HepG2 (cell line): ENCODE measurements around the gene AGAP1. TPM values are rescaled to one million over a fixed set of nuclear protein-coding genes. Genes with fewer than 3 reads are reported as not detected.

Experiments used
- ATAC-seq: fragments of 200-7000 bp; cut with Tn5 transposase; 3 replicates; pipeline ENCODE4 v1.9.1; 2020; ENCODE audit warnings: mild to moderate bottlenecking, moderate library complexity
- BruUV-seq: library from RNA; stranded (reverse); fragments of 400-500 nt; replicated peaks from 2 replicates; lab custom pipeline; 2021; lab: Mats Ljungman, UMichigan
- CTCF ChIA-PET: fragments of 300-600 bp; formaldehyde crosslinking; extraction: SDS; loops from one replicate; lab custom pipeline; 2021; ENCODE audit warnings: low total read pairs, inconsistent platforms, low intra/inter-chr PET ratio; lab: Yijun Ruan, JAX
- POLR2A ChIA-PET: fragments of 350-600 bp; sonication (Branson Sonifier 250); formaldehyde crosslinking; loops from one replicate; lab custom pipeline; 2020; ENCODE audit warnings: antibody characterized with exemption, inconsistent platforms; lab: Yijun Ruan, JAX
- DNase-seq: peaks from one replicate; pipeline ENCODE4 v3.0.0-alpha.2; 2015; ENCODE audit warnings: low spot score
- FAIRE-seq: peaks from 3 replicates; lab custom pipeline; 2011; peaks lifted over from hg19 to GRCh38; lab: Jason Lieb, UNC
- H2AFZ ChIP-seq: one replicate; pipeline ENCODE4 v1.6.1; 2011; ENCODE audit warnings: low read length, inconsistent platforms
- H3K27ac ChIP-seq: fragments of 300-600 bp; 3 replicates; pipeline ENCODE4 v1.8.0; 2011; ENCODE audit warnings: mixed run types, mild to moderate bottlenecking, mixed read lengths, low read length, inconsistent platforms; ENCODE audit not compliant: insufficient read depth; ENCODE audit errors: extremely low read length
- H3K27me3 ChIP-seq, 2 experiments: fragments of 200-600 bp in 1 of 2; 2 replicates in 1 of 2; 3 replicates in 1 of 2; pipeline versions ENCODE4 v1.6.0 to v1.8.0; 2011; ENCODE audit warnings: low read length in 2 of 2, mild to moderate bottlenecking in 2 of 2, moderate library complexity in 2 of 2, inconsistent platforms in 1 of 2; ENCODE audit not compliant: insufficient read depth in 2 of 2, control insufficient read depth in 1 of 2
- H3K36me3 ChIP-seq, 2 experiments: fragments of 200-600 bp in 1 of 2; replicated peaks in 1 of 2; 2 replicates in 1 of 2; 3 replicates in 1 of 2; pipeline versions ENCODE4 v1.5.1 to v1.8.0; 2011; ENCODE audit warnings: low read length in 2 of 2, inconsistent platforms in 1 of 2; ENCODE audit not compliant: insufficient read depth in 2 of 2, control insufficient read depth in 1 of 2
- H3K4me1 ChIP-seq: 2 replicates; pipeline ENCODE4 v1.5.1; 2012; ENCODE audit warnings: low read length, inconsistent platforms; ENCODE audit not compliant: insufficient read depth
- H3K4me2 ChIP-seq: 2 replicates; pipeline ENCODE4 v1.6.0; 2011; ENCODE audit warnings: low read depth, low read length, inconsistent platforms
- H3K4me3 ChIP-seq, 3 experiments: fragments of 200-600 bp in 1 of 3; sonication (generic), shearing (Covaris generic) in 1 of 3; replicated peaks in 1 of 3; 2 replicates each; pipeline ENCODE4 v1.5.1; 2011 to 2016; ENCODE audit warnings: low read length in 3 of 3, inconsistent platforms in 2 of 3, low read depth in 2 of 3, mild to moderate bottlenecking in 2 of 3, control low read depth in 1 of 3, mixed read lengths in 1 of 3; ENCODE audit not compliant: insufficient read depth in 1 of 3
- H3K79me2 ChIP-seq: one replicate; pipeline ENCODE4 v1.6.1; 2011; ENCODE audit warnings: low read length, inconsistent platforms; ENCODE audit not compliant: insufficient read depth
- H3K9ac ChIP-seq: 2 replicates; pipeline ENCODE4 v1.6.0; 2011; ENCODE audit warnings: mild to moderate bottlenecking, low read depth, low read length, inconsistent platforms; ENCODE audit not compliant: insufficient read depth
- H3K9me3 ChIP-seq: 2 replicates; pipeline ENCODE4 v1.5.1; 2012; ENCODE audit warnings: mild to moderate bottlenecking, low read length
- H4K20me1 ChIP-seq: 2 replicates; pipeline ENCODE4 v1.6.0; 2011; ENCODE audit warnings: inconsistent platforms, mild to moderate bottlenecking, low read length, moderate library complexity; ENCODE audit not compliant: insufficient read depth
- CCAR2 ChIP-seq: fragments of 200-400 bp; formaldehyde crosslinking; optimal IDR thresholded peaks from 2 replicates; pipeline ENCODE3; 2018; ENCODE audit warnings: low read depth, mild to moderate bottlenecking, low read length, moderate library complexity
- NCOA5 ChIP-seq: sonication (generic); formaldehyde crosslinking; IDR thresholded peaks from 2 replicates; pipeline ENCODE4 v1.4.0; 2020; ENCODE audit warnings: missing genetic modification reagents
- NFYC ChIP-seq: IDR thresholded peaks from 2 replicates; pipeline ENCODE4 v1.6.1; 2016; ENCODE audit warnings: missing genetic modification reagents, missing compliant biosample characterization
- SOX6 ChIP-seq, 2 experiments: fragments of 450-650 bp in 1 of 2; sonication (generic) in 1 of 2; formaldehyde crosslinking in 1 of 2; IDR thresholded peaks; 2 replicates each; pipeline versions ENCODE4 v1.4.0 to v1.6.1; 2017 to 2020; ENCODE audit warnings: antibody characterized with exemption in 1 of 2, mild to moderate bottlenecking in 1 of 2, missing genetic modification reagents in 1 of 2
- ZNF207 ChIP-seq: fragments of 450-650 bp; IDR thresholded peaks from 2 replicates; pipeline ENCODE4 v1.6.1; 2016; ENCODE audit warnings: antibody characterized with exemption, borderline replicate concordance
- ZNF7 ChIP-seq: IDR thresholded peaks from 2 replicates; pipeline ENCODE4 v1.6.1; 2016; ENCODE audit warnings: missing biosample characterization, missing genetic modification reagents
- WGBS: methylation state at CpG from one replicate; pipeline ENCODE4 v1.1.6; 2017; ENCODE audit warnings: low lambda C conversion rate; 5-methylcytosine and 5-hydroxymethylcytosine counted together
- in situ Hi-C: cut with HindIII; loops from 2 replicates; pipeline ENCODE4 v1.10.0; 2017; ENCODE audit warnings: low pct_unique_long_range_greater_than_20kb; ENCODE audit not compliant: extremely low pct_ligation_motif_present
- intact Hi-C: fragments of 100-400 bp; cut with micrococcal nuclease; formaldehyde crosslinking; loops from one replicate; pipeline ENCODE4 v1.10.0; 2022; ENCODE audit not compliant: unreplicated experiment
- polyA plus RNA-seq, 8 experiments: library from polyadenylated mRNA; depleted of rRNA in 3 of 8; stranded (reverse) in 7 of 8; unstranded in 1 of 8; fragments of >200 nt; fragmentation: Illumina TruSeq in 4 of 8; extraction: Trizol in 4 of 8; gene quantifications; 2 replicates each; pipeline versions ENCODE4 v1.2.1 to v1.2.3, GENCODE V29; 2011 to 2016; ENCODE audit warnings: low read depth in 4 of 8, missing spikeins in 1 of 8, mixed read lengths in 1 of 8; ENCODE audit not compliant: insufficient read depth in 1 of 8
- total RNA-seq, 5 experiments: library from RNA; depleted of rRNA; stranded (reverse); fragments of >200 nt; fragmentation: Illumina TruSeq; extraction: Trizol; gene quantifications; 2 replicates each; pipeline ENCODE4 v1.2.3, GENCODE V29; 2016; ENCODE audit warnings: low read depth in 1 of 5
- TF ChIP-seq, protein P1 (sequence below): sonication (generic); formaldehyde crosslinking; IDR thresholded peaks from 2 replicates; pipeline ENCODE4 v1.4.0; 2020; ENCODE audit warnings: missing genetic modification reagents

Gene AGAP1
- total and polyA plus RNA-seq, 2 of the 13 experiments (the other 11 are each of a cell fraction or from before 2014, with no cell fraction given) = 21.2 to 32.7 TPM

GRCh38 chr2:235960716-235961640 is 467.1 kb downstream of the AGAP1 start:
- in situ Hi-C loops (no loop called here), intact Hi-C loops (loop anchor here (10.0 kb wide), 1 partner anchor 1974 kb away; no protein-coding TSS in a partner anchor)
- H3K79me2 ChIP-seq = no peaks in the 10 kb centered on the region
- 98% methylated on average over 31 of the region's 31 CpGs for WGBS
- H3K4me3 ChIP-seq = no peak overlapping the region
- no peaks in the 10 kb centered on the region for H3K4me1 ChIP-seq
- no peak for DNase-seq
- no peak for ATAC-seq
- no peaks in the 10 kb centered on the region for H3K27me3 ChIP-seq
- no peaks in the 10 kb centered on the region for H3K9me3 ChIP-seq
- ChIA-PET POLR2A (no interaction called here), CTCF (no interaction called here)
- peaks cover 4 to 11% of the 10 kb centered on the region in 2 experiments; a peak in 2 of 5 replicates for H3K36me3 ChIP-seq
- no peak overlapping the region for H3K9ac ChIP-seq
- H3K27ac ChIP-seq = no peak overlapping the region
- no peak overlapping the region for H3K4me2 ChIP-seq
- no peak overlapping the region for H2AFZ ChIP-seq
- TF ChIP-seq ZNF7 (CRISPR knock-in tag) (no peak), NCOA5 (CRISPR knock-in tag) (no peak), CCAR2 (no peak), SOX6 (IDR thresholded peaks at IDR 0.05) (no peak), SOX6 (CRISPR knock-in tag; IDR thresholded peaks at IDR 0.05) (no peak), ZNF207 (no peak), NFYC (CRISPR knock-in tag) (no peak)
- TF ChIP-seq, protein P1, sequence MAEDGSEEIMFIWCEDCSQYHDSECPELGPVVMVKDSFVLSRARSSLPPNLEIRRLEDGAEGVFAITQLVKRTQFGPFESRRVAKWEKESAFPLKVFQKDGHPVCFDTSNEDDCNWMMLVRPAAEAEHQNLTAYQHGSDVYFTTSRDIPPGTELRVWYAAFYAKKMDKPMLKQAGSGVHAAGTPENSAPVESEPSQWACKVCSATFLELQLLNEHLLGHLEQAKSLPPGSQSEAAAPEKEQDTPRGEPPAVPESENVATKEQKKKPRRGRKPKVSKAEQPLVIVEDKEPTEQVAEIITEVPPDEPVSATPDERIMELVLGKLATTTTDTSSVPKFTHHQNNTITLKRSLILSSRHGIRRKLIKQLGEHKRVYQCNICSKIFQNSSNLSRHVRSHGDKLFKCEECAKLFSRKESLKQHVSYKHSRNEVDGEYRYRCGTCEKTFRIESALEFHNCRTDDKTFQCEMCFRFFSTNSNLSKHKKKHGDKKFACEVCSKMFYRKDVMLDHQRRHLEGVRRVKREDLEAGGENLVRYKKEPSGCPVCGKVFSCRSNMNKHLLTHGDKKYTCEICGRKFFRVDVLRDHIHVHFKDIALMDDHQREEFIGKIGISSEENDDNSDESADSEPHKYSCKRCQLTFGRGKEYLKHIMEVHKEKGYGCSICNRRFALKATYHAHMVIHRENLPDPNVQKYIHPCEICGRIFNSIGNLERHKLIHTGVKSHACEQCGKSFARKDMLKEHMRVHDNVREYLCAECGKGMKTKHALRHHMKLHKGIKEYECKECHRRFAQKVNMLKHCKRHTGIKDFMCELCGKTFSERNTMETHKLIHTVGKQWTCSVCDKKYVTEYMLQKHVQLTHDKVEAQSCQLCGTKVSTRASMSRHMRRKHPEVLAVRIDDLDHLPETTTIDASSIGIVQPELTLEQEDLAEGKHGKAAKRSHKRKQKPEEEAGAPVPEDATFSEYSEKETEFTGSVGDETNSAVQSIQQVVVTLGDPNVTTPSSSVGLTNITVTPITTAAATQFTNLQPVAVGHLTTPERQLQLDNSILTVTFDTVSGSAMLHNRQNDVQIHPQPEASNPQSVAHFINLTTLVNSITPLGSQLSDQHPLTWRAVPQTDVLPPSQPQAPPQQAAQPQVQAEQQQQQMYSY (CRISPR knock-in tag) = no peak
- no peak for FAIRE-seq
- no TSS peak for BruUV-seq
- H4K20me1 ChIP-seq = no peaks in the 10 kb centered on the region
